K562 (cell line): ENCODE data around the gene LIMS2. TPM values are rescaled to one million over a fixed set of nuclear protein-coding genes. Genes with fewer than 3 reads are reported as not detected.

Source experiments
- CAMTA2 ChIP-seq: fragments of 250-450 bp; sonication (Bioruptor Pico); conservative IDR thresholded peaks from 2 replicates; pipeline ENCODE4 v1.5.1; 2022
- CREM ChIP-seq: IDR thresholded peaks from 2 replicates; pipeline ENCODE4 v1.6.1; 2014; ENCODE audit warnings: antibody characterized with exemption, low read depth
- HMGN3 ChIP-seq: IDR thresholded peaks from 2 replicates; pipeline ENCODE4 v1.6.1; 2011; ENCODE audit warnings: borderline replicate concordance, low read depth, mild to moderate bottlenecking, mixed read lengths, low read length; ENCODE audit not compliant: insufficient read length; ENCODE audit errors: extremely low read depth
- KHSRP ChIP-seq: fragments of 450-650 bp; IDR thresholded peaks from 2 replicates; pipeline ENCODE4 v1.6.1; 2017
- KLF1 ChIP-seq: fragments of 450-650 bp; IDR thresholded peaks from 2 replicates; pipeline ENCODE4 v1.6.1; 2016; ENCODE audit warnings: missing genetic modification characterization, missing compliant biosample characterization
- MLX ChIP-seq, 2 experiments: fragments of 450-650 bp in 1 of 2; sonication (generic) in 1 of 2; formaldehyde crosslinking; conservative IDR thresholded peaks; 2 replicates each; pipeline versions ENCODE4 v1.4.0 to v1.8.1; 2020 to 2022; ENCODE audit warnings: mild to moderate bottlenecking in 1 of 2, missing genetic modification reagents in 1 of 2
- MYC ChIP-seq, 2 experiments: fragments of 250-450 bp in 1 of 2; sonication (Bioruptor Pico) in 1 of 2; IDR thresholded peaks; 2 replicates each; pipeline versions ENCODE4 v1.5.1 to v1.6.1; 2012 to 2021; ENCODE audit warnings: low read depth in 2 of 2, borderline replicate concordance in 1 of 2, improper control_type of control experiment in 1 of 2, low read length in 1 of 2, mild to moderate bottlenecking in 1 of 2, moderate library complexity in 1 of 2
- NEUROD1 ChIP-seq: fragments of 150-350 bp; IDR thresholded peaks from 2 replicates; pipeline ENCODE4 v1.6.1; 2014; ENCODE audit warnings: borderline replicate concordance, low read length, low read depth; ENCODE audit not compliant: partially characterized antibody
- PURB ChIP-seq: sonication (generic); formaldehyde crosslinking; IDR thresholded peaks from 2 replicates; pipeline ENCODE4 v1.9.0; 2021; ENCODE audit warnings: low read depth, mild to moderate bottlenecking, missing genetic modification reagents
- SIN3A ChIP-seq, 2 experiments: fragments of 150-350 bp in 1 of 2; IDR thresholded peaks; 2 replicates each; pipeline ENCODE4 v1.6.1; 2011 to 2016; ENCODE audit warnings: borderline replicate concordance in 2 of 2, low read depth in 2 of 2, low read length in 2 of 2, mild to moderate bottlenecking in 2 of 2, moderate library complexity in 2 of 2; ENCODE audit not compliant: control insufficient read depth in 1 of 2
- TAF1 ChIP-seq: IDR thresholded peaks from 2 replicates; pipeline ENCODE4 v1.6.1; 2011; ENCODE audit warnings: mild to moderate bottlenecking, low read length, moderate library complexity; ENCODE audit not compliant: insufficient read depth, control insufficient read depth, severe bottlenecking; ENCODE audit errors: extremely low read depth
- ZNF609 ChIP-seq: sonication (generic); formaldehyde crosslinking; IDR thresholded peaks from 2 replicates; pipeline ENCODE4 v1.8.1; 2023; ENCODE audit warnings: missing genetic modification reagents, mild to moderate bottlenecking, borderline replicate concordance
- polyA plus RNA-seq, 8 experiments: library from polyadenylated mRNA; depleted of rRNA in 4 of 8; stranded (reverse) in 5 of 8; unstranded in 3 of 8; fragments of >200 nt; fragmentation: Nextera tagmentation in 2 of 8; fragmentation: Illumina TruSeq in 1 of 8; extraction: Ambion mirVana in 2 of 8; extraction: Trizol in 1 of 8; gene quantifications; 2 replicates each; pipeline versions ENCODE4 v1.2.1 to v1.2.3, GENCODE V29; 2011 to 2014; ENCODE audit warnings: inconsistent platforms in 1 of 8, missing spikeins in 1 of 8
- total RNA-seq, 7 experiments: library from RNA; depleted of rRNA in 6 of 7; stranded (reverse); fragments of >200 nt in 6 of 7; fragmentation: Illumina TruSeq in 2 of 7; extraction: Trizol in 2 of 7; gene quantifications; 2 replicates each; pipeline versions ENCODE4 v1.2.1 to v1.2.3, GENCODE V29; 2011 to 2021; ENCODE audit warnings: low replicate concordance in 1 of 7
- TF ChIP-seq, protein P1 (sequence below): fragments of 450-650 bp; IDR thresholded peaks from 2 replicates; pipeline ENCODE4 v1.6.1; 2017; ENCODE audit warnings: antibody characterized with exemption, mild to moderate bottlenecking

LIMS2 gene
- total and polyA plus RNA-seq, 9 of the 15 experiments (the other 6 are each of a cell fraction or from before 2014, with no cell fraction given) = 0.04 to 0.22 TPM; not detected in 7

DNA sequence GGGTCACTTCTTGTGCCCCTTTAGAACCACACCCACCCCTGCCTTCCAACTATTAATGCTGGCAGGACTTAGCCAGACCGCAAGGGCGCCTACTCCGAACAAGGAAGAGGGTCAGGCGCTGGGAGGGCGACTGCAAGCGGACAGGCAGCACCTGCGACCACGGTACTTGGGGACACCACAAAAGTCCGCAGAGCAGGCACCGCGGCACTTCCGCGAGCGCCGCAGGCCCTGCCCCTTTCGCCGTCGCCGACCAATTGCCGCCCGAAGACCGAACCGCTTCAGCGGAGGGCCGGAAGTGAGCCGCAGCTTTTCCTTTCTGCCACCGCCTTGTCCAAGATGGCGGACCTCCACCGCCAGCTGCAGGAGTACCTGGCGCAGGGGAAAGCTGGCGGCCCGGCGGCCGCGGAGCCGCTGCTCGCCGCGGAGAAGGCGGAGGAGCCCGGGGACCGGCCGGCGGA, 25.9 kb upstream of the LIMS2 start, which contains the start of gene SFT2D3 (continued):
- peak; percentile 61 for TF ChIP-seq MYC (IDR thresholded peaks at IDR 0.05; ENCODE audit: low read depth, low read length)
- TF ChIP-seq MYC (CRISPR knock-in tag; IDR thresholded peaks at IDR 0.05; ENCODE audit: borderline replicate concordance, low read depth) = no peak
- peak; percentile 74; the same call in 1 of the 2 replicates for TF ChIP-seq CAMTA2 (CRISPR knock-in tag)
- TF ChIP-seq PURB (CRISPR knock-in tag) = no peak
- TF ChIP-seq HMGN3 = peak; percentile 21
- no peak for TF ChIP-seq KHSRP
- 0 out of 2 replicates have a peak, but pooled peaks have one; percentile 42 for TF ChIP-seq ZNF609
- peak; percentile 20; the same call in 1 of the 2 replicates for TF ChIP-seq KLF1
- peak; percentile 10 for TF ChIP-seq NEUROD1
- TF ChIP-seq SIN3A (IDR thresholded peaks at IDR 0.05; ENCODE audit: borderline replicate concordance in 2 of 2, control insufficient read depth in 1 of 2, low read depth in 2 of 2, low read length in 2 of 2) = peak in 1 of 2 experiments; percentile 64; a peak in 2 of 4 replicates
- TF ChIP-seq CREM = peak; percentile 69
- TF ChIP-seq, protein P1, sequence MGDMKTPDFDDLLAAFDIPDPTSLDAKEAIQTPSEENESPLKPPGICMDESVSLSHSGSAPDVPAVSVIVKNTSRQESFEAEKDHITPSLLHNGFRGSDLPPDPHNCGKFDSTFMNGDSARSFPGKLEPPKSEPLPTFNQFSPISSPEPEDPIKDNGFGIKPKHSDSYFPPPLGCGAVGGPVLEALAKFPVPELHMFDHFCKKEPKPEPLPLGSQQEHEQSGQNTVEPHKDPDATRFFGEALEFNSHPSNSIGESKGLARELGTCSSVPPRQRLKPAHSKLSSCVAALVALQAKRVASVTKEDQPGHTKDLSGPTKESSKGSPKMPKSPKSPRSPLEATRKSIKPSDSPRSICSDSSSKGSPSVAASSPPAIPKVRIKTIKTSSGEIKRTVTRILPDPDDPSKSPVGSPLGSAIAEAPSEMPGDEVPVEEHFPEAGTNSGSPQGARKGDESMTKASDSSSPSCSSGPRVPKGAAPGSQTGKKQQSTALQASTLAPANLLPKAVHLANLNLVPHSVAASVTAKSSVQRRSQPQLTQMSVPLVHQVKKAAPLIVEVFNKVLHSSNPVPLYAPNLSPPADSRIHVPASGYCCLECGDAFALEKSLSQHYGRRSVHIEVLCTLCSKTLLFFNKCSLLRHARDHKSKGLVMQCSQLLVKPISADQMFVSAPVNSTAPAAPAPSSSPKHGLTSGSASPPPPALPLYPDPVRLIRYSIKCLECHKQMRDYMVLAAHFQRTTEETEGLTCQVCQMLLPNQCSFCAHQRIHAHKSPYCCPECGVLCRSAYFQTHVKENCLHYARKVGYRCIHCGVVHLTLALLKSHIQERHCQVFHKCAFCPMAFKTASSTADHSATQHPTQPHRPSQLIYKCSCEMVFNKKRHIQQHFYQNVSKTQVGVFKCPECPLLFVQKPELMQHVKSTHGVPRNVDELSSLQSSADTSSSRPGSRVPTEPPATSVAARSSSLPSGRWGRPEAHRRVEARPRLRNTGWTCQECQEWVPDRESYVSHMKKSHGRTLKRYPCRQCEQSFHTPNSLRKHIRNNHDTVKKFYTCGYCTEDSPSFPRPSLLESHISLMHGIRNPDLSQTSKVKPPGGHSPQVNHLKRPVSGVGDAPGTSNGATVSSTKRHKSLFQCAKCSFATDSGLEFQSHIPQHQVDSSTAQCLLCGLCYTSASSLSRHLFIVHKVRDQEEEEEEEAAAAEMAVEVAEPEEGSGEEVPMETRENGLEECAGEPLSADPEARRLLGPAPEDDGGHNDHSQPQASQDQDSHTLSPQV = no peak
- TF ChIP-seq MLX (CRISPR knock-in tag; conservative IDR thresholded peaks at IDR 0.05) = 0 out of 4 replicates have a peak, but pooled peaks of 1 of the 2 experiments have one; percentile 27
- TF ChIP-seq TAF1 = peak; percentile 98
